MCF 10A (cell line): Measurements from ENCODE around the gene IFT80. TPM values are rescaled to one million over a fixed set of nuclear protein-coding genes. Genes with fewer than 3 reads are reported as not detected.

Experiments used
- BruUV-seq: library from RNA; stranded (reverse); fragments of 400-500 nt; replicated peaks from 2 replicates; lab custom pipeline; 2021; lab: Mats Ljungman, UMichigan
- CTCF ChIA-PET: fragments of 300-600 bp; sonication (Branson Sonifier 250); formaldehyde crosslinking; extraction: SDS; loops from one replicate; lab custom pipeline; 2021; ENCODE audit warnings: antibody characterized with exemption, inconsistent platforms; lab: Yijun Ruan, JAX
- POLR2A ChIA-PET: fragments of 300-600, 350-650 bp; sonication (Branson Sonifier 250); formaldehyde crosslinking; extraction: SDS; loops from one replicate; lab custom pipeline; 2020; ENCODE audit warnings: antibody characterized with exemption, inconsistent platforms; lab: Yijun Ruan, JAX
- DNase-seq: peaks from one replicate; pipeline ENCODE4 v3.0.0-alpha.2; 2018; ENCODE audit not compliant: unreplicated experiment
- H3K27ac Mint-ChIP-seq: one replicate; pipeline ENCODE4 v1.8.0; 2022; ENCODE audit warnings: mild to moderate bottlenecking, low read depth, mixed read lengths; ENCODE audit not compliant: unreplicated experiment
- H3K27me3 Mint-ChIP-seq: one replicate; pipeline ENCODE4 v1.8.0; 2022; ENCODE audit warnings: mixed read lengths; ENCODE audit not compliant: insufficient read depth, unreplicated experiment
- H3K36me3 Mint-ChIP-seq: one replicate; pipeline ENCODE4 v1.8.0; 2022; ENCODE audit warnings: mild to moderate bottlenecking, moderate library complexity, mixed read lengths; ENCODE audit not compliant: insufficient read depth, unreplicated experiment
- H3K4me1 Mint-ChIP-seq: one replicate; pipeline ENCODE4 v1.8.0; 2022; ENCODE audit warnings: mixed read lengths; ENCODE audit not compliant: insufficient read depth, unreplicated experiment
- H3K4me3 Mint-ChIP-seq: one replicate; pipeline ENCODE4 v1.8.0; 2022; ENCODE audit warnings: mild to moderate bottlenecking, moderate library complexity, mixed read lengths; ENCODE audit not compliant: unreplicated experiment
- H3K9me3 Mint-ChIP-seq: one replicate; pipeline ENCODE4 v1.8.0; 2022; ENCODE audit warnings: mixed read lengths; ENCODE audit not compliant: unreplicated experiment
- intact Hi-C: fragments of 100-400 bp; cut with micrococcal nuclease; formaldehyde crosslinking; loops from 2 replicates; pipeline ENCODE4 v1.14.1; 2022
- total RNA-seq: library from RNA; stranded (reverse); gene quantifications from 2 replicates; pipeline ENCODE4 v1.2.3, GENCODE V29; 2022
- TF ChIP-seq, protein P1 (sequence below): fragments of 200-600 bp; IDR thresholded peaks from one replicate; pipeline ENCODE4 v1.8.0; 2022; ENCODE audit warnings: antibody characterized with exemption, mild to moderate bottlenecking; ENCODE audit not compliant: unreplicated experiment

The IFT80 gene
- total RNA-seq, 1 experiment from 2014 or later, result 22.6 TPM

DNA sequence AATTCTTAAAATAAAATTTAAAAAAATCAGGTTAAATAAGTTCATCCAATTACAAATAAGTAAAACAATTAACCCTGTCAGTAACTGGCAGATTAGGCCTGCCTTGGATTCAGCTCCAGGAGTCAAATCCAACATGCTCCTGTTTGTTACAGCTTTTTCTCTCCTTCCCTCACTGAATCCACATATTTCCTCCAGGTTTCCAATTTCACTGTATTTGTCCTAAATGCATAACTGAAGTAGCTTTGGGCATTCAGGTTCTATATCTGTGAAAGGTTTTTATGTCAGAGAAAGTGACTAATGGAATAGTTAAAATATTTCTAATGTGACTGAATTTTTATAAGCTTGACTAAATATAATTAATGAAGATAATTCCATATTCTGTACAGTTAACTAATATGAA, 79.7 kb downstream of the IFT80 start:
- Mint-ChIP-seq H3K27ac (no peak overlapping the region), H3K27me3 (no peaks in the 10 kb centered on the region), H3K4me3 (no peak overlapping the region), H3K4me1 (no peaks in the 10 kb centered on the region), H3K9me3 (no peaks in the 10 kb centered on the region), H3K36me3 (peaks cover under 1% of the 10 kb centered on the region)
- TF ChIP-seq, protein P1, sequence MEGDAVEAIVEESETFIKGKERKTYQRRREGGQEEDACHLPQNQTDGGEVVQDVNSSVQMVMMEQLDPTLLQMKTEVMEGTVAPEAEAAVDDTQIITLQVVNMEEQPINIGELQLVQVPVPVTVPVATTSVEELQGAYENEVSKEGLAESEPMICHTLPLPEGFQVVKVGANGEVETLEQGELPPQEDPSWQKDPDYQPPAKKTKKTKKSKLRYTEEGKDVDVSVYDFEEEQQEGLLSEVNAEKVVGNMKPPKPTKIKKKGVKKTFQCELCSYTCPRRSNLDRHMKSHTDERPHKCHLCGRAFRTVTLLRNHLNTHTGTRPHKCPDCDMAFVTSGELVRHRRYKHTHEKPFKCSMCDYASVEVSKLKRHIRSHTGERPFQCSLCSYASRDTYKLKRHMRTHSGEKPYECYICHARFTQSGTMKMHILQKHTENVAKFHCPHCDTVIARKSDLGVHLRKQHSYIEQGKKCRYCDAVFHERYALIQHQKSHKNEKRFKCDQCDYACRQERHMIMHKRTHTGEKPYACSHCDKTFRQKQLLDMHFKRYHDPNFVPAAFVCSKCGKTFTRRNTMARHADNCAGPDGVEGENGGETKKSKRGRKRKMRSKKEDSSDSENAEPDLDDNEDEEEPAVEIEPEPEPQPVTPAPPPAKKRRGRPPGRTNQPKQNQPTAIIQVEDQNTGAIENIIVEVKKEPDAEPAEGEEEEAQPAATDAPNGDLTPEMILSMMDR, result no peak
- ChIA-PET POLR2A (no interaction called here), CTCF (interaction anchor here (2.1 kb wide), 1 partner anchor 287 kb away, joined by 9 read pairs; no protein-coding TSS in a partner anchor)
- intact Hi-C loops, result no loop called here
- no TSS peak for BruUV-seq
- no peak for DNase-seq

DNA sequence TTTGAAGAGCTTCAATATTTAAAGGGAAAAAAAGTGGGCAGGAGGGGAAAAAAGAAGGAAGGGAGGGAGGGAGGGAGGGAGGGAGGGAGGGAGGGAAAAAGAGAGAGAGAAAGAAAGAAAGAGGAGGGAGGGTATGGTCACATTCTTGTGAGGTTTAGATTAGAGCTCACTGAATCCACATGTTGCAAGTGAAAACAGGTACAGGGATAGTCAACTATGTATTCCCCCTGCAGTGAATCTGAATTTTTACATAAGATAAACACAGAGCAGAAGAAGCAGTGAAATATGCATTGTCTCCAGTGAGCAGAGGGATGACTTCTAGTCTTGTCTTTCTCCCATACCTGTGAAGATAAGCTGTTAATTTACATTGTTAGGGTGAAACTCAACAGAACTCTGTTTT, 84.0 kb downstream of the IFT80 start:
- no peak overlapping the region for H3K4me3 Mint-ChIP-seq
- no peaks in the 10 kb centered on the region for H3K9me3 Mint-ChIP-seq
- peaks cover 8% of the 10 kb centered on the region for H3K36me3 Mint-ChIP-seq
- no peaks in the 10 kb centered on the region for H3K4me1 Mint-ChIP-seq
- ChIA-PET POLR2A (no interaction called here), CTCF (interaction anchor here (0.5 kb wide), 1 partner anchor 432 kb away, joined by 3 read pairs; no protein-coding TSS in a partner anchor)
- H3K27ac Mint-ChIP-seq, result no peak overlapping the region
- intact Hi-C loops, result no loop called here
- DNase-seq, result no peak
- H3K27me3 Mint-ChIP-seq, result no peaks in the 10 kb centered on the region
- TF ChIP-seq, protein P1, result no peak
- no TSS peak for BruUV-seq

DNA sequence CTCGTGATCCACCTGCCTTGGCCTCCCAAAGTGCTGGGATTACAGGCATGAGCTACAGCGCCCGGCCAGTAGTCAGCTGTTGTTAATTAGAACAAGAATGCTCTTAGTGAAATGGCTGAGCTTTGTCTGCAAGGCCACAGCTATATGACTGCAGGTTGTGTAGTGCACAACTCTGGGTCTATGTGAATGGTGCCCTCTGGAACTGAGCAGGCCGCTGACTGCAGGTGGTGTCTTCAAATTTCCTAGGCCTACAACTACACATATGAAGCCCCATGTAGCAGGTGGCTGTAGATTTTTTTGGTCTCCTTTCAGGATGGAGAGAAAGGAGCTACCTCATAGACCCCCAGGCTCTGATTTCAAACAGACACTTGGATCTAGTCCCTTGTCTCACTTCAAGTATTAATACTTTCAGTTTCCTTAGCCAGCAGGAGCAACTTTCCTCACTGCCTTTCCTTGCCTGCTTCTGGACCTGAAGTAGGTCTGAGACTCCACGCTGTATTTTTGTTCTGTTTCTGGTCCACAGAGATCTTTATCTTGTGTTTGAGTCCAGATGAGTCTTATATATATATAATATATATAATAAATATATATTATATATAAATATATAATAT, 86.9 kb downstream of the IFT80 start:
- H3K27ac Mint-ChIP-seq, result no peak overlapping the region
- no peak overlapping the region for H3K4me3 Mint-ChIP-seq
- ChIA-PET POLR2A (no interaction called here), CTCF (no interaction called here)
- intact Hi-C loops, result no loop called here
- BruUV-seq, result no TSS peak
- peaks cover 14% of the 10 kb centered on the region for H3K36me3 Mint-ChIP-seq
- TF ChIP-seq, protein P1, result no peak
- H3K4me1 Mint-ChIP-seq, result no peaks in the 10 kb centered on the region
- no peaks in the 10 kb centered on the region for H3K9me3 Mint-ChIP-seq
- no peaks in the 10 kb centered on the region for H3K27me3 Mint-ChIP-seq
- no peak for DNase-seq

DNA sequence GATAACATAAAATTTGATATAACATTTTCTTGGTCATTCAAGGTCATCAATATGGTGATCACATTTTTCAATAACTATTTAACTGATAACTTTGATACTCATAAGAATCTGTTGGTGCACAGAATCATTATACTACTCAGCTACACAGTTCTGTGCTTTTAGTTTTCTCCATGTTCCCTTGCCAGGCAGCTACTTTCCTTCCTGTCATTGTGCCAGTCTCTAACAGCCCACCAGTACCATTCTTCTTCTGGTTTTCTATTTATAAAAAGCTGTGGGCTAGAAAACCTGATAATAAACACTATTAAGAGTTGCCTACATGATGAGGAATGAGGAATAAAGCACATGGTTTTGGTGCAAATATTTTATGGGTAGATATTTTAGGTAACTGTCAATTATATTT, 96.2 kb downstream of the IFT80 start:
- BruUV-seq, result no TSS peak
- no peak overlapping the region for H3K27ac Mint-ChIP-seq

More for the DNA sequence above, 96.2 kb downstream of the IFT80 start:
- Mint-ChIP-seq H3K27me3 (no peaks in the 10 kb centered on the region), H3K36me3 (peaks cover 20% of the 10 kb centered on the region), H3K9me3 (no peaks in the 10 kb centered on the region), H3K4me3 (no peak overlapping the region), H3K4me1 (no peaks in the 10 kb centered on the region)
- DNase-seq, result no peak
- CTCF ChIA-PET, result interaction anchor here (1.0 kb wide), 1 partner anchor 59 kb away, joined by 3 read pairs; no protein-coding TSS in a partner anchor
- TF ChIP-seq, protein P1, result no peak
- intact Hi-C loops, result no loop called here
- POLR2A ChIA-PET, result no interaction called here
